Measurements from ENCODE around the gene C19orf33.
"Not testable (repeated sequence)": the region's sequence is repeated elsewhere in the genome, so short reads cannot be mapped to it uniquely, and the experiment has no call there.

The C19orf33 gene
- total RNA-seq = 0 reads per million in 3 experiments

DNA sequence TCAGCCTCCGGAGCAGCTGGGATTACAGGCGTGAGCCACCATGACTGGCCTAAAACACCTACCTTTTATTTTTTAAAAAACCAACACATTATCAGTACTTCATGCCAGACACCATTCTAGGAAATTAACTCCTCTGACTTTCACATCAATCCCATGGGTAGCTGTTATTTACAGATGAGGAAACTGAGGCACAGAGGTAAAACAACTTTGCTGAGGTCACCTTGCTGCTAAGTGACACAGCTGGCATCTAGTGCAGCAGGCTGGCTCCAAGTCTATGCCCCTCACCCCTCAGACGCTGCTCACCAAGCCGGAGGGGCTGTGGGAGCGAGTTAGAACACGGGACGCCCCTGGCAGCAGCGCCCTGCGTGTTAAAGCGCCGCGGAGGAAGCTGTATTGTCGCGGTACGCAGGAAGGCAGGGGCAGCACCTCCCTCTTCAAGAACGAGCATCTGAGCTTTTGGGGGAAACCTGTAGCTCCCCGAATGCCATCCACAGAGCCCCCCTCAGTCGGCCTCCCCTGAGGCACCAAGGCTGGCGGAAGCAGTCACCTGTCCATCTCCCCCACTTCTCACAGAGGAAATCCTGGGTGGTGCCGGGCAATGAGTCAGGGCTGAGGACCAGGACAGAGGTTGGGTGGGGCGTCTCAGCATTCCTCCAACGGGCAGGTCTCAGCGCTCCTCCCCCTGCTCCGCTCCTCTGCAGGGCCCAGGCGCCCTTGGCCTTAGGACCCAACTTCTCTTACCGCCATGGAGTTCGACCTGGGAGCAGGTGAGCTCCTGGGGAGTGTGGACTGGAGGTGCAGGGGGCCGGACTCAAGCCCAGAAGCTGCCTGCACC, at the start of gene C19orf33:
TSS of gene C19orf33 (plus strand) at position 735 of the 835 bp plus-strand sequence. CDS start at position 746, 11 bp downstream.
- no peak for DNase-seq

DNA sequence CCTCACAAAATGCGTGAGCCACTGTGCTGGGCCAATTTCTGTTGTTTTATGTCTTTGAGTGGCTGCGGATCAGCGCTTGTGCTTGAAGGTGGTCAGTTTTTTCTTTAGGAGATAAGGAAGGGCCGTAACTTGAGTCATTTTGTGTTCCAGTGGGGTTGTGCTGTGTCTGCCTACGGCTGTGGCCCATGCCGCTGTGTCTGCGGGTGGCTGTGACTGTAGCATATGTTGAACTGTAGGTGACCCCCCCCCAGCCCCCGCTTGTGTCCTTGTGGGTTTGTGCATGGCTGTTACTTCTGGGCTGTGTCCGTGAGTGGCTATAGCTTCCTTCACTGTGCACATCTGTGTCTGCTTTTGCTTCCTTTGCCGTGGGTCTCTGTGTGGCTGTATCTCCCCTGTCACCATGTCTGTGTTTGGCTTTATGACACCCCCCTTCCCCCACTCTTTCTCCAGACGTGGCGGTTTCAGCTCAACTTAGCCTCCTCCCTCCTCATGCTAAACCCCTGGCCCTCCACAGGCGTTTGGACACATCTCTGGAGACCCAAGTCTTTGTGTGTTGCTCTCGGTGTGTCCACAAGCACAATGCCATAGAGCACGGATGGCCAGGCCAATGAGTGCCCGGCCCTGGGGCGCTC, 48.6 kb upstream of the C19orf33 start:
- DNase-seq = no peak

DNA sequence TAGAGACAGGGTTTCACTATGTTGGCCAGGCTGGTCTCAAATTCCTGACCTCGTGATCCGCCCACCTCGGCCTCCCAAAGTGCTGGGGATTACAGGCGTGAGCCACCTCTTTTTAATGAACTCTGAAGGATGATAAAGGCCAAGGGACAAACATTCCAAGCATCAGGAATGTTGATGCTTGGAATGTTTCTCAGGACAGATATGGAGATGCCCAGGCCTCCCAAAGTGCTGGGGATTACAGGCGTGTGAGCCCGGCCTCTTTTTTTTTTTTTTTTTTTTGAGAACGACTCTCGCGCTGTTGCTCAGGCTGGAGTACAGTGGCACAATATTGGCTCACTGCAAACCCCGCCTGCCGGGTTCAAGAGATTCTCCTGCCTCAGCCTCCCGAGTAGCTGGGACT, 42.1 kb upstream of the C19orf33 start:
- not testable (repeated sequence) for DNase-seq

DNA sequence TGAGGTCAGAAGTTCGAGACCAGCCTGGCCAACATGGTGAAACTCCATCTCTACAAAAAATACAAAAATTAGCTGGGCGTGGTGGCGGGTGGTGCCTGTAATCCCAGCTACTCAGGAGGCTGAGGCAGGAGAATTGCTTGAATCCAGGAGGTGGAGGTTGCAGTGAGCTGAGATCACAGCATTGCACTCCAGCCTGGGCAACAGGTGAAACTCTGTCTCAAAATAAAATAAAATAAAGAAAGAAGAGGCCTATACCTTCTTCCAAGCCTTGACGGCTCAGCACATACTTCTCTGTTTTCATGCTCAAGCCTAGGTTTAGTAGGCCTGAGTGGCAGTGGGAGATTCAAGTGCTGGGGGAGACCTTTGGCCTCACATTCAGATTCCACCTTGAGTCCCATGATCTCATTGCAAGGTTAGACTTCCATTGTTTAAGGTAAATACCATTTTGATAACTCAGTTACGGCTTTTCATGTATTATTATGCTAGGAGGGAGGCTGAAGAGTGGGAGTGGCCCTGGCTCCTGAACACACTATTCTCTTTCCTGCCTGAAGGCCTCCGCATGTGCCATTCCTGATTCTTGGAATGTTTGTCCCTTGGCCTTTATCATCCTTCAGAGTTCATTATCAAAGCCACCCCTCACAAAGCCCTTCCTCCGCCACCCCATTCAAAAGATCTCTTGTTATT, 41.3 kb upstream of the C19orf33 start:
- no peak for DNase-seq

DNA sequence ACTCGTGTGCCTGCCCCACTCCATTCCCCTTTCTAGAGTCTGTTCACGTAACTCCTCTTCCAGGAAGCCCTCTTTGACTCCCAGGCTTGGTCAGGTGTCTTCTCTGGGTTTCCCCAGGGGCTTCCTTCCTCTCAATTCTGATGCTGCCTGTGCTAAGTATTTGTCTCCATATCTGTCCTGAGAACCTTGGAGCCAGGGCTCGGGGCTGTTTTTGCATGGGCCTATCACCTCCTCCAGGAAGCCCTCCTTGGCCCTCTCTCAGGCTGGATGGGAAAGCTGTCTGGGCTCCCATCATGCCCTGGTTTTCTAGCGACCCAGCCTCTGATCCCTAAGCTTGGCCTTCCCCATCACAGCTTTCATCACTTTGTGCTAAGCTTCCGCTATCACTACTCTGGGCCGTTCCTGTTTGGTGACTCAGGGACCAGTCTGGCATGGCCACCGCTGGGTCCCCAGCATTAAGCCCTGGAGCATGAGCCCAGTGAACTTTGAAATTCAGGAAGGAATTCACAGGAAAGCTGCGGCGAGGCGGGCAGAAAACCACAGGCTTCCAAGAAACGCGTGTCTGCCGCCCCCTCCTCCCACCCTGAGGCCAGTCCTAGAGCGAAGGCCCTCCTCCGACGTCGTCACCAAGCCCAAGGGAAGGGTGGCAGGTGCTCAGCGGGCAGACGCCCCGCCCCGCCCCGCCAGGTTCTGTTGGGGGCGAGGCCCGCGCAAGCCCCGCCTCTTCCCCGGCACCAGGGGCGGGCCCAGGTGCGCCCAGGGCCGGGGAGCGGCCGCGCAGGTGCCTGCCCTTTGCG, 40.2 kb upstream of the C19orf33 start:
- DNase-seq = peak; percentile 79

DNA sequence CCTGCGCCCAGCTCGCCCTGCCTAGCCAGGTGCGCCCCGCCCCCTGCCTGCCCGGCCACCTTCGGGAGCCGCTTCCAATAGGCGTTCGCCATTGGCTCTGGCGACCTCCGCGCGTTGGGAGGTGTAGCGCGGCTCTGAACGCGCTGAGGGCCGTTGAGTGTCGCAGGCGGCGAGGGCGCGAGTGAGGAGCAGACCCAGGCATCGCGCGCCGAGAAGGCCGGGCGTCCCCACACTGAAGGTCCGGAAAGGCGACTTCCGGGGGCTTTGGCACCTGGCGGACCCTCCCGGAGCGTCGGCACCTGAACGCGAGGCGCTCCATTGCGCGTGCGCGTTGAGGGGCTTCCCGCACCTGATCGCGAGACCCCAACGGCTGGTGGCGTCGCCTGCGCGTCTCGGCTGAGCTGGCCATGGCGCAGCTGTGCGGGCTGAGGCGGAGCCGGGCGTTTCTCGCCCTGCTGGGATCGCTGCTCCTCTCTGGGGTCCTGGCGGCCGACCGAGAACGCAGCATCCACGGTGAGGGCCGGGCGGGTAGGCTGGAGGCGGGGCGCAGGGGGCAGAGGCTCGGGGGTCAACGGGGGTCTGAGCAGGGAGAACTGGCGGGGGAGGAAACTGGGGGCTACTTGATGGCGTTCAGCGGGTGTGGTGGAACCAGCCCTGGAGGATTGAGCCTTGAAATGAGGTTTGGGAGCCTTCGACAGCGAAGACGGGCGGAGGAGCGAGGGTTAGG, 39.4 kb upstream of the C19orf33 start, which contains the start of gene SPINT2:
TSS of gene SPINT2 (plus strand) at position 88 of the 727 bp plus-strand sequence. CDS start at position 408, 320 bp downstream.
- no peak for DNase-seq

DNA sequence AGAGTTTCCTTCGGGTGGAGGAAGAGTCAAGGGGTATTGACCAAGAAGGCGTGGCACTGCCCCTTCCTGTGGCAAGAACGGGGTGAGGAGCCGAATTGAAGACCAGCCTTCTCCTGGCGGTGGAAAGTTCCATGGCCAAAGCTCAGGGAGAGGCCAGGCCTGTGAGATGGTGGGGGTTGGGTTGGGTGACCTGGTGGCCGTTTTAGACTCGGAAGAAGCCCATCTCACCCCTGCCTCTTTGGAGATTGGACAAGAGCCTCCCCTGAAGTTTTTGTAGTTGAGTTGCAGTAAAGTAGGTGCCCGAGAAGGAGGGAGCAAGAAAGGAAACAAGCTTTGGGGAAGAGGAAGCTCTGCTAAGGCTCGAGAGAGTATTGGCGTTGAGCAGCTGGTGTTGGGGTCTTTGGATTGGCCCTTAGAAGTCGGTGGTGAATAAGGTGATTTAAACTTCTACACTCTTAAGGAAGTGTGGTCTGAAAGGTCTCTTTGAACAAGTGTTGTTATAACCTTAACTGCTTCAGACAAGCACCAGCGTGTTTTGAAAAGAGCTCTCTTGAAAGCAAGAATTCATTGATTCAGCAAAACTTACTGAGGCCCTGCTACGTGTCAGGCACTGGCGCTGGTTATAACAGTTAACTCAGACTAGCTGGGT, 38.7 kb upstream of the C19orf33 start:
- no peak for DNase-seq

DNA sequence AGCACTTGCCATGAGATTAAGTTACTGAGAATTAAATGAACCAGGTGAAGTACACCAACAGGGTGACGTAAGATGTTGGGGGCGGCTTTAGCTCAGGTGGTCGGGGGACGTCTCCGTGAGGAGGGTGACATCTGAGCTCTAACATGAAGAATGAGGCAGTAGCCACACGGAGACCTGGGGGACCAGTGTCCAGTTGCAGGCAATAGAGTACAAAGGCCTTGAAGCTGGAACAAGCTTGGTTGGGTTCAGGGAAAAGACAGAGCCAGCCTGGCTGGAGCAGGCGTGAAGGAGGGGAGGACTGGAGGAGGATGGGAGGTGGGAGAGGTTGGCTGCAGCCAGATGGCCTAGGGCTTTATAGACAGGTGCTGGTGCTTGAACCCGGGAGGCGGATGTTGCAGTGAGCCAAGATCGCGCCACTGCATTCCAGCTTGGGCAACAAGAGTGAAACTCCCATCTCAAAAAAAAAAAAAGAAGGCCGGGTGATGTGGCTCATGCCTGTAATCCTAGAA, 38.1 kb upstream of the C19orf33 start:
- no peak for DNase-seq

DNA sequence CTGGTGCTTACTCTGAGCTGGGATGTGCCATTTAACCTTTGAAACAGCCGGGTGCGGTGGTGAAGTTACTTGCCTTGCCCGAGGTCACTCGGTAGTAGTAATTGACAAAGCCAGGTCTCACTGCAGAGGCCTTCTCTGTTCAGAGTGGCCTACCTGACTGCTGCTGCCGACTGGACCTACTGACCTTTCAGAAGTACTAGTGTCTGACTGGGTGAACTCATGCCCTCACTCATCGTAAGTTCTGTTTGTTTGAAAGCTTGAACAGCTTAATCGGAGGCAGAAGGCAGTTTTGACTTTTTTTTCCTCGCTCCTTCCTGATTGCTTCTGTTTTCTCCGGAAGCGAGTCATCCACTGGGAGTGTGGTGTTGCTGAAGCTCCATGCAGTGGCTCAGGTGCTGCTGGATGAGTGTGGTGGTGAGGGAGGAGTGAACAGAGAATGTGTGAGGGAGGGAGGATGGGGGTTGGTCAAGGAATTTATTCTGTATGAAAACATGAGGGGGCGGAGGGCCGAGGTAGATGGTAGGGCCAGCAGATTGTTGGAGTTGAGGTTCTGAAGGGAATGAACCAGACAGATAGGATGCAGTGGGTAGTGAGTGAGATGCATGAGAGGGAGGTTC, 37.0 kb upstream of the C19orf33 start:
- DNase-seq = no peak

DNA sequence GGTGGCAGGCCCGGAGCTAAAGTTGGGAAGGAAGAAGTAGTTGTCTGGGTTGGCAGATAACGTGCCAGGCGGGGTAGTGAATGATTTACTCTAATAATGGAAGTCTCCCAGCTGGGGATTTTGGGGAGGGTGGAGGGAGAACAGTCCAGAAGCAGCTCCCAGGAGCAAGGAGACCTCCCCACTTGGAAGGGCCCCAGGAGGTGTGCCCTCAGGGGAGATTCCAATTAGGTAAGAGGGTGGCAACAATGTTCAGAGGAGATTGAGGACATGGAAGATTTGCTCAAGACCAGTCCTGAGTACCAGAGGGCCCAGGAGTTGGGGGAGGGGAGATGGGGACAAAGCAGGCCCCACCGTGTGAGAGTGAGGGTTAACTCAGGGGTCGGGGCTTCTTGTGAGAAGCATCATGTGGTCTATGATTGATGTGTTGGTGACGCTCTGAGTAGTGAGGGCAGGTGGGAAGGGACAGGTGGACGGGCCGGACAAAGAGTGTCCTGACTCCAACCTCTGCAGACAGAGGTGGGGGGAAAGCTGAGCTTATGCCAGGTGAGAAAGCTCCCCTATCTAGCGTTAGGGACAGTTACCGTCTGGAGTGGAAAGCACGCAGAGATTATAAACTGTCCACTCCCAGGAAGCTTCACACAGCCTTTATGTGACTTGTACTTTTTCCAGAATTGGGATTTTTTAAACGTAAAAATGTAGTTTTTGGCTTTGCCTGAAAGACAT, 36.1 kb upstream of the C19orf33 start:
- no peak for DNase-seq

DNA sequence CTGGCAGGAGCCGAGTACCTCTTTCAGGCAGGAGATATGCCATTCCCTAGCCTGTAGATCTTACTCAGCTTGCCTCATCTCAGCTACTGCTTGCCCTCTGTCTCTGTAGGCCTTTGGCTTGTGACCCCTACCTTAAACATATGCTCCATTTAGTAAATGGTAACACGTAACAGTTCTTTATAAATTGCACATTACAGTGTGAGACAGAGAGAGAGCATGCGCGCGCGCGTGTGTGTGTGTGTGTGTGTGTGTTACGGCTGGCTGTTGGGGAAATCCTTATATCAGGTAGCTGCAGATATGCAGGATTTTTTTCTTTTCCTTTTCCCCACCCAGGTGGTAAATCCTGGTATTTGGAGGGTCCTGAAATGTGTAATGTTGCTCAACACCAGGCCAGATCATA, 35.5 kb upstream of the C19orf33 start:
- DNase-seq = no peak

DNA sequence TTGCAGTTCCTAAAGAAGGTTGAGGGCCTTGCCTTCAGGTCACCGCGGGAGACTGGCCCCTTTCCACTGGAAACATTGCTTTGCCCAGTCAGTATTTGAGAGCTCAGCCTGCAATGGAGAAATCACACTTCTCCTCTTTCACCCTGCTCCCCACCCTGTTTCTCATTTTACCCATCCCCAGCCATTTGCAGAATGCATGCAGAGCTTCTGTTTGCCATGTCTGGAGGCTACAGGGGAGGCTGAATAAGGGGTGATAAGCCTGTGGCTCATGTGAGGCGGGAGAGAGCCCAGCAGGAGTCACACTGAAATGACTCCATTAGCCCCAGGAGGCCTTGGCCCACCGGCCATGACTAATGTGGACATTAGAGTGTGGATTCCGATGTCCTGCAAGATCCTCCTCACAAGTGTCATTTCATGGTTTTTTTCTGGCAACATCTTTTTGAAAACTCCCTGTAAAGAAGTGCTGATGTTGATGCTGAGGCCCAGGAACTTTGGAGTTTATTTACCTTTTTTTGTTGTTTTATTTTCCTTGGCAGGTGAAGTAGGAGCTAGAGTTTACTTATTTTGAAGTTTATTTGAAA, 33.4 kb upstream of the C19orf33 start:
- DNase-seq = no peak

DNA sequence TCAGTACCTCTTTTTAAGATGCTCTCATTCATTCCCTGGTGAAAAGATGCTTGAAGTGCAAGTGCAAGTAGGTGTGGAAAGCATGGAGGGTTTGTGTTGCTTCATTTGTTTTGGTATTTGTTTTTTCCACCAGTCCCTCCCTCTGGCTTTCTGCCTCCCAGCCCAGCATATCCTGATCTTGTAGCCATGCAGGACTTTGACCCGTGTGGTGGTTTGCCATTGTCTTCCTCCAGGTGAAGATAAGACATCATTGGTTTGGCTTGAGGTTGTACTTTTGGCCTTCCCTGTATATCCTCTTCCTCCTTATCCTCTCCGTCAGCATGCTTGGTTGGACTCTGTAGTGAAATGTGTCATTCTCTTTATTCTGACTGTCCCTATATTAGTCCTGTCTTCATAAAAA, 30.6 kb upstream of the C19orf33 start:
- DNase-seq = no peak

DNA sequence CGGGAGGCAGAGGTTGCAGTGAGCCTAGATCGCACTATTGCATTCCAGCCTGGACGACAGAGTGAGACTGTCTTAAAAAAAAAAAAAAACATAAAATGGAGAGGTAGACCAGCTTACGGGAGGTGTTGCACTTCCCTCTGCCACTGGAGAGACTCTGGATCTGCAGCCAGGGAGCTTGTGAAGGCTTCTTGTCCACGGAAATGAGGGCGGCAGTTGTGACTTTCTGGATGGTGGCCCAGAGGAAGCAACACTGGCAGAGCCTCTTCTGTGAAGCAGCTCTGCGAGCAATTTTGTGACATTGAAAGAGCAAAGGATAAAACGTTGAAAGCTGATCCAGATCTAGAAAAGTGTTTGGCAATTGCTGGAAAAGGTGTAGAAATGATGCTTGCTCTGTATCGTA, 29.3 kb upstream of the C19orf33 start:
- DNase-seq = no peak

DNA sequence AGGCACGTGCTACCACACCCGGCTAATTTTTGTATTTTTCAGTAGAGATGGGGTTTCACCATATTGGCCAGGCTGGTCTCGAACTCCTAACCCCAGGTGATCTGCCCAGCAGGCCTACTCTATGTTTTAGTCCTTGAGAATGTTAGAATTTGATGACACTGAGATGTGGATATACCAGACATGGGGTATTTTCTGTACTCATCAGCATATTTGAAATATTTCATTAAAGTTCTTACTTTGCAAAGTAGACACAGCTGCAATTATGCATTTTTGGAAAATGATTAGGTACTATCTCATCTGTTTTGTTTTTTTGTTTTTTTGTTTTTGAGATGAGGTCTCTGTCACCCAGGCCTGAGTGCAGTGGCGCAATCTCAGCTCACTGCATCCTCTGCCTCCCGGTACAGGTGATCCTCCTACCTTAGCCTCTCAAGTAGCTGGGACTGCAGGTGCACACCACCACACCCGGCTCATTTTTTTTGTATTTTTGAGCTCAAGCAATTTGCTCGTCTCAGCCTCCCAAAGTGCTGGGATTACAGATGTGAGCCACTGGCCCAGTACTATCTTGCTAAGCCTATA, 27.0 kb upstream of the C19orf33 start:
- DNase-seq = no peak

DNA sequence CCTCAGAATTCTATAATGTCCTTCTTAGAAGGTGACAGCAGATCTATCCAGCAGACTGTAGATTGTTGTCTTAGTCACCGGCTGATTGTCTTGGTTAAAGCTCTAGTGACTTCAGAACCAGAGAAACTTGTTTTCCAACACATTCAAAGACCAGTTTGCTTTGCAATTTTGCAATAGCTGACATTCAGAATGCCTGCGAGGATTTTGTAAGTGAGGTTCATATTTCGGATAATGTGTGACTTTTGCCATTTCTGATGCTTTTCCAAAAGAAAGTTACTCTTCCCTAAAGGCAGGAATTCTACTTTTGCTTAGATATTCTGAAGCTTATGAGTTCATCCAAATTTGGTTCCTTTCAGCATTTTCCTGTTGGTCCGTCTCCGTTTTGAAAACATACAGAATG, 26.5 kb upstream of the C19orf33 start:
- no peak for DNase-seq

DNA sequence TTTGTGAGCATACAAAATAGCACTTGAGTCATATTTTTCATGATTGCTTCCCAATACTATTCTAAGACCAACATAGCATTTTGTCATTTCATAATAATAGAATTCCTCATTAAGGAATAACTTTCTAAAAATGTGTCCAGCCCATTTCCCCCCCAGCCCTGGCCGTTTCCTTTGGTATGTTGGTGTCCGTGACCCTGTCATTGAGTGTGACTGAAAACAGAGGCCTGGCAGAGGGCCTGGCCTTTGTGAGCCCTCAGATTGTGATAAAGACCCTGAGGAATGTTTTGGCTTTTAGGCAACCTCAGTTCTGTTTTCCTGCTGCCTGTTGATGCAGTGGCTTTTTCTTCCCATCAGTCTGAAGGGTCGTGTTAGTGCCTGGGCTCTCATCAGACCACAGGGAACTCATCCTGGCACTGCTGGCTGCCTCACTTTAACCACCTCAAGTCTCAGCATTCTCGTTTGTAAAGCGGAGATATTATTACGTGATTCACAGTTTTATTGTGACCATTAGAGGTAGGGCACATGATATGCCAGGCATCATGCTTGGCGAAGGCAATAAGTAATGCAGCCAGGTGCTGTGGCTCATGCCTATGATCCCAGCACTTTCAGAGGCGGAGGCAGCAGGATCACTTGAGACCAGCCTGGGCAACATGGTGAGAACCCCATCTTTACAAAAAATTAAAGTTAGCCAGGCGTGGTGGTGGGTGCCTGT, 25.9 kb upstream of the C19orf33 start:
- DNase-seq = no peak

DNA sequence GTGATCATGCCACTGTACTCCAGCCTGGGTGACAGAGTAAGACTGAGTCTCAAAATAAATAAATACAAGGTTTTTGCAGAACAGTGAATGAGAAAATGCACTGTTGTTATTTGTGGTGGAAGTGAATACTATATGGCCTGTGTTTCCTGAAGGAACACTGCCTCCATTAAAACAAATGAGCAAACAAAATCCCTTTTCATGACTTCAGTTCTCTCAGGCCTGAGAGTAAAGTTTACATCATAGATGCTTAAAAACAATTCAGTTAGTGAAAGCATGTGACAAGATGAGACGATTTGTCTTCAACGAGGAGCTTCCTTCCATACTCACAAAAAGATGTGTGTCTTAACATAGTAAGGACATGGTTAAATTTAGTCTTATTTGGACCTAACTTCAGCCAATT, 25.3 kb upstream of the C19orf33 start:
- no peak for DNase-seq

All from central memory CD4-positive, alpha-beta T cell (primary cell).